Forelimb muscle (tissue), 1 donor: ENCODE results near the gene AGMO. TPM values are rescaled to one million over a fixed set of nuclear protein-coding genes. Genes with fewer than 3 reads are reported as not detected.
A peak's percentile ranks its signal among the peaks of the same experiment; 100 is the strongest.
"Not testable (repeated sequence)": the region's sequence is repeated elsewhere in the genome, so short reads cannot be mapped to it uniquely, and the experiment has no call there.

Experiments used
- DNase-seq: peaks from one replicate; pipeline ENCODE4 v3.0.0-alpha.2; 2013; ENCODE audit warnings: low read depth
- polyA plus RNA-seq: library from polyadenylated mRNA; unstranded; fragments of 120-200 nt; gene quantifications from one replicate; pipeline ENCODE4 v1.2.1, GENCODE V29; 2013; ENCODE audit not compliant: insufficient read length

The AGMO gene
- polyA plus RNA-seq, 1 donor: 0.24 TPM

- no peak for DNase-seq
Observed at GRCh38 chr7:15323550-15323949, 238.3 kb downstream of the AGMO start.

GRCh38 chr7:15317215-15317614, 244.6 kb downstream of the AGMO start:
- no peak for DNase-seq

GRCh38 chr7:15315678-15316077, 246.1 kb downstream of the AGMO start:
- no peak for DNase-seq

GRCh38 chr7:15314922-15315321, 246.9 kb downstream of the AGMO start:
- DNase-seq: no peak

GRCh38 chr7:15313361-15313760, 248.5 kb downstream of the AGMO start:
- DNase-seq: no peak

GRCh38 chr7:15309872-15310271, 251.9 kb downstream of the AGMO start:
- peak; percentile 51 for DNase-seq

GRCh38 chr7:15308821-15309220, 253.0 kb downstream of the AGMO start:
- DNase-seq: no peak

GRCh38 chr7:15306296-15306695, 255.5 kb downstream of the AGMO start:
- DNase-seq: no peak

- no peak for DNase-seq
Observed at GRCh38 chr7:15305002-15305600, 256.7 kb downstream of the AGMO start.

- no peak for DNase-seq
Observed at GRCh38 chr7:15303357-15303756, 258.5 kb downstream of the AGMO start.

GRCh38 chr7:15300986-15301385, 260.8 kb downstream of the AGMO start:
- DNase-seq: not testable (repeated sequence)

GRCh38 chr7:15292138-15292537, 269.7 kb downstream of the AGMO start:
- no peak for DNase-seq

- DNase-seq: no peak
Observed at GRCh38 chr7:15291699-15292098, 270.1 kb downstream of the AGMO start.

- DNase-seq: peak; percentile 44
Observed at GRCh38 chr7:15288741-15289140, 273.1 kb downstream of the AGMO start.

- no peak for DNase-seq
Observed at GRCh38 chr7:15284396-15284795, 277.4 kb downstream of the AGMO start.

GRCh38 chr7:15280078-15280733, 281.6 kb downstream of the AGMO start:
- DNase-seq: no peak

- no peak for DNase-seq
Observed at GRCh38 chr7:15279640-15280039, 282.2 kb downstream of the AGMO start.

- no peak for DNase-seq
Observed at GRCh38 chr7:15257689-15258088, 304.1 kb downstream of the AGMO start.

GRCh38 chr7:15252181-15252580, 309.6 kb downstream of the AGMO start:
- DNase-seq: no peak

- DNase-seq: no peak
Observed at GRCh38 chr7:15248514-15248913, 313.3 kb downstream of the AGMO start.

GRCh38 chr7:15245831-15246230, 316.0 kb downstream of the AGMO start:
- no peak for DNase-seq

GRCh38 chr7:15239801-15240200, 322.0 kb downstream of the AGMO start:
- no peak for DNase-seq

GRCh38 chr7:15236952-15237351, 324.9 kb downstream of the AGMO start:
- no peak for DNase-seq

GRCh38 chr7:15234431-15234830, 327.4 kb downstream of the AGMO start:
- DNase-seq: no peak
